GM21381 (cell line): ENCODE measurements around the gene KLF18.
"Not testable (repeated sequence)": the region's sequence is repeated elsewhere in the genome, so short reads cannot be mapped to it uniquely, and the experiment has no call there.

Experiments
- ATAC-seq: cut with Tn5 transposase; IDR thresholded peaks from one replicate; pipeline ENCODE4 v1.9.1; 2021; ENCODE audit warnings: mild to moderate bottlenecking, moderate library complexity; ENCODE audit not compliant: unreplicated experiment

The KLF18 gene

GRCh38 chr1:44129616-44130500 lies 11.6 kb downstream of the KLF18 start:
- no peak for ATAC-seq

- ATAC-seq = no peak
Measured at GRCh38 chr1:44120398-44120949, 21.0 kb downstream of the KLF18 start.

- no peak for ATAC-seq
Measured at GRCh38 chr1:44119525-44119924, 21.9 kb downstream of the KLF18 start.

GRCh38 chr1:44118682-44119081 lies 22.7 kb downstream of the KLF18 start, which contains the start of gene KLF17:
Gene KLF17, plus strand, starts transcription at chr1:44118821. Its CDS starts 87 bp downstream, at chr1:44118908.
- ATAC-seq = no peak

GRCh38 chr1:44117272-44117671 lies 24.2 kb downstream of the KLF18 start:
- ATAC-seq = not testable (repeated sequence)

GRCh38 chr1:44114098-44114497 lies 27.3 kb downstream of the KLF18 start:
- no peak for ATAC-seq

- no peak for ATAC-seq
Measured at GRCh38 chr1:44113095-44113609, 28.3 kb downstream of the KLF18 start.

GRCh38 chr1:44112486-44112885 lies 28.9 kb downstream of the KLF18 start:
- ATAC-seq = no peak

- no peak for ATAC-seq
Measured at GRCh38 chr1:44111861-44112260, 29.6 kb downstream of the KLF18 start.

- ATAC-seq = no peak
Measured at GRCh38 chr1:44110916-44111315, 30.5 kb downstream of the KLF18 start.

GRCh38 chr1:44108971-44109370 lies 32.5 kb downstream of the KLF18 start:
- ATAC-seq = no peak

- no peak for ATAC-seq
Measured at GRCh38 chr1:44108241-44108640, 33.2 kb downstream of the KLF18 start.

GRCh38 chr1:44105810-44106209 lies 35.6 kb downstream of the KLF18 start:
- ATAC-seq = no peak

GRCh38 chr1:44103270-44104131 lies 37.9 kb downstream of the KLF18 start:
- no peak for ATAC-seq

- no peak for ATAC-seq
Measured at GRCh38 chr1:44101328-44101727, 40.1 kb downstream of the KLF18 start.

GRCh38 chr1:44100183-44100868 lies 41.1 kb downstream of the KLF18 start:
- no peak for ATAC-seq

- ATAC-seq = no peak
Measured at GRCh38 chr1:44094047-44094446, 47.4 kb downstream of the KLF18 start.

- no peak for ATAC-seq
Measured at GRCh38 chr1:44090429-44091252, 50.8 kb downstream of the KLF18 start.

GRCh38 chr1:44089371-44090048 lies 51.9 kb downstream of the KLF18 start:
- no peak for ATAC-seq
